ENCODE measurements around the gene RIMBP2. TPM values are rescaled to one million over a fixed set of nuclear protein-coding genes. Genes with fewer than 3 reads are reported as not detected.

Gene RIMBP2
- polyA plus RNA-seq, 1 of the 3 experiments (the other 2 are of a cell fraction): 0.90 TPM

- Histone ChIP-seq H3F3A (replicated peaks; ENCODE audit: insufficient read depth) (no peaks in the 10 kb centered on the region), H3K4me1 (ENCODE audit: control insufficient read depth in 1 of 2, insufficient read depth in 2 of 2, low read depth in 1 of 2, low read length in 1 of 2) (no peaks in the 10 kb centered on the region), H3K9me2 (no peaks in the 10 kb centered on the region), H3K4me2 (no peak overlapping the region), H3K9me3 (no peaks in the 10 kb centered on the region), H3K36me3 (replicated peaks in 1 of 2; ENCODE audit: control insufficient read depth in 1 of 2, insufficient read depth in 2 of 2, low read length in 1 of 2) (no peaks in the 10 kb centered on the region), H2AFZ (ENCODE audit: low read depth) (no peak overlapping the region), H3K27me3 (ENCODE audit: insufficient read depth) (no peaks in the 10 kb centered on the region), H3K4me3 (ENCODE audit: low read depth in 2 of 2, low read length in 1 of 2) (no peak overlapping the region), H4K20me1 (ENCODE audit: insufficient read depth) (no peaks in the 10 kb centered on the region), H3K9ac (no peak overlapping the region), H3K27ac (ENCODE audit: low read depth in 2 of 2, low read length in 1 of 2) (no peak overlapping the region), H3K79me2 (ENCODE audit: insufficient read depth) (no peaks in the 10 kb centered on the region)
- CTCF ChIA-PET: interaction anchor here (1.0 kb wide), 1 partner anchor 341 kb away, joined by 3 read pairs; no protein-coding TSS in a partner anchor
- 15% methylated on average over 2 of the region's 2 CpGs for WGBS (ENCODE audit: low lambda C conversion rate)
- no peak for TF ChIP-seq NRF1 (IDR thresholded peaks at IDR 0.05; ENCODE audit: low read depth, low read length)
- TF ChIP-seq EZH2phosphoT487 (IDR thresholded peaks at IDR 0.05; ENCODE audit: borderline replicate concordance, low read depth): no peak
- TF ChIP-seq JUND (IDR thresholded peaks at IDR 0.05): no peak
- TF ChIP-seq NFIC (IDR thresholded peaks at IDR 0.05; ENCODE audit: borderline replicate concordance): no peak
- no peak for TF ChIP-seq POLR2AphosphoS5 (IDR thresholded peaks at IDR 0.05; ENCODE audit: low read depth, low read length)
- no peak for TF ChIP-seq MEF2A (IDR thresholded peaks at IDR 0.05; ENCODE audit: borderline replicate concordance, low read depth)
- TF ChIP-seq ZBTB33 (IDR thresholded peaks at IDR 0.05; ENCODE audit: borderline replicate concordance, low read depth): no peak
- TF ChIP-seq CTCF (IDR thresholded peaks at IDR 0.05): no peak
- no peak for DNase-seq
- POLR2A ChIA-PET: no interaction called here
Observed at GRCh38 chr12:130382818-130383217, 333.3 kb downstream of the RIMBP2 start.

GRCh38 chr12:130375296-130376287, 340.5 kb downstream of the RIMBP2 start:
- Histone ChIP-seq H3K79me2 (ENCODE audit: insufficient read depth) (no peaks in the 10 kb centered on the region), H3K27me3 (ENCODE audit: insufficient read depth) (no peaks in the 10 kb centered on the region), H3K4me1 (ENCODE audit: control insufficient read depth in 1 of 2, insufficient read depth in 2 of 2, low read depth in 1 of 2, low read length in 1 of 2) (peaks cover 0 to 10% of the 10 kb centered on the region in 2 experiments; a peak in 1 of 4 replicates), H3K4me3 (ENCODE audit: low read depth in 2 of 2, low read length in 1 of 2) (no peak overlapping the region), H3F3A (replicated peaks; ENCODE audit: insufficient read depth) (no peaks in the 10 kb centered on the region), H3K9ac (no peak overlapping the region), H3K9me3 (0 out of 2 replicates have a peak, but pooled peaks cover 3% of the 10 kb centered on the region), H3K27ac (ENCODE audit: low read depth in 2 of 2, low read length in 1 of 2) (no peak overlapping the region; a peak in 1 of 4 replicates), H3K4me2 (no peak overlapping the region), H3K36me3 (replicated peaks in 1 of 2; ENCODE audit: control insufficient read depth in 1 of 2, insufficient read depth in 2 of 2, low read length in 1 of 2) (no peaks in the 10 kb centered on the region), H3K9me2 (no peaks in the 10 kb centered on the region), H4K20me1 (ENCODE audit: insufficient read depth) (no peaks in the 10 kb centered on the region), H2AFZ (ENCODE audit: low read depth) (no peak overlapping the region)
- ChIA-PET POLR2A (no interaction called here), CTCF (interaction anchor here (0.9 to 1.8 kb wide), 4 partner anchors 11 to 345 kb away, joined by 3 to 6 read pairs (median 4); no protein-coding TSS in a partner anchor)
- no peak for DNase-seq
- TF ChIP-seq USF2 (IDR thresholded peaks at IDR 0.05; ENCODE audit: borderline replicate concordance, low read depth, low read length): no peak
- no peak for TF ChIP-seq NRF1 (IDR thresholded peaks at IDR 0.05; ENCODE audit: low read depth, low read length)
- no peak for TF ChIP-seq IRF3 (IDR thresholded peaks at IDR 0.05; ENCODE audit: low read depth, low read length)
- TF ChIP-seq JUND (IDR thresholded peaks at IDR 0.05): no peak
- TF ChIP-seq FOXJ3 (CRISPR knock-in tag; IDR thresholded peaks at IDR 0.05): no peak
- no peak for TF ChIP-seq FOSL2 (IDR thresholded peaks at IDR 0.05; ENCODE audit: borderline replicate concordance, low read depth)
- no peak for TF ChIP-seq GATA2 (CRISPR knock-in tag; IDR thresholded peaks at IDR 0.05)
- TF ChIP-seq USF1 (IDR thresholded peaks at IDR 0.05; ENCODE audit: borderline replicate concordance, low read depth): no peak
- TF ChIP-seq GABPA (IDR thresholded peaks at IDR 0.05; ENCODE audit: low read depth): no peak
- no peak for TF ChIP-seq TAF1 (IDR thresholded peaks at IDR 0.05; ENCODE audit: borderline replicate concordance, low read depth, low read length)
- WGBS (ENCODE audit: low lambda C conversion rate): 53% methylated on average over 13 of the region's 13 CpGs

Measured in SK-N-SH (cell line).